A673 (cell line): ENCODE results near the gene BCR. TPM values are rescaled to one million over a fixed set of nuclear protein-coding genes. Genes with fewer than 3 reads are reported as not detected.

Experiments used
- BruUV-seq: library from RNA; stranded (reverse); fragments of 400-500 nt; replicated peaks from 2 replicates; lab custom pipeline; 2021; lab: Mats Ljungman, UMichigan
- CTCF ChIA-PET: fragments of 300-600 bp; sonication (Branson Sonifier 250); formaldehyde crosslinking; loops from one replicate; lab custom pipeline; 2022; ENCODE audit warnings: antibody characterized with exemption; lab: Charles Lee
- POLR2A ChIA-PET: fragments of 300-600 bp; sonication (Branson Sonifier 250); formaldehyde crosslinking; loops from one replicate; lab custom pipeline; 2022; ENCODE audit warnings: antibody characterized with exemption; ENCODE audit not compliant: low non-redundant PET; lab: Charles Lee
- DNase-seq: peaks from one replicate; pipeline ENCODE4 v3.0.0-alpha.2; 2015; ENCODE audit warnings: low spot score
- H3K27ac ChIP-seq: fragments of 200-600 bp; sonication (generic); 2 replicates; pipeline ENCODE4 v1.5.1; 2016; ENCODE audit warnings: mixed run types, low read depth, mild to moderate bottlenecking, mixed read lengths, antibody characterized with exemption, low read length; ENCODE audit not compliant: poor library complexity, severe bottlenecking
- H3K27me3 ChIP-seq: fragments of 200-600 bp; sonication (generic); replicated peaks from 2 replicates; pipeline ENCODE4 v1.6.1; 2017; ENCODE audit warnings: mixed run types, low read depth, mild to moderate bottlenecking, mixed read lengths, antibody characterized with exemption, low read length; ENCODE audit not compliant: insufficient read depth, poor library complexity
- H3K36me3 ChIP-seq: fragments of 200-600 bp; sonication (generic); 2 replicates; pipeline ENCODE4 v1.6.1; 2016; ENCODE audit warnings: mixed run types, mild to moderate bottlenecking, mixed read lengths, antibody characterized with exemption, low read length; ENCODE audit not compliant: insufficient read depth, poor library complexity, severe bottlenecking
- H3K4me1 ChIP-seq: fragments of 200-600 bp; sonication (generic); 2 replicates; pipeline ENCODE4 v1.6.1; 2017; ENCODE audit warnings: mixed run types, mild to moderate bottlenecking, mixed read lengths, antibody characterized with exemption, low read length; ENCODE audit not compliant: insufficient read depth, poor library complexity, severe bottlenecking
- H3K4me3 ChIP-seq: fragments of 200-600 bp; sonication (generic); 2 replicates; pipeline ENCODE4 v1.5.1; 2016; ENCODE audit warnings: low read depth, mixed run types, mild to moderate bottlenecking, mixed read lengths, low read length; ENCODE audit not compliant: poor library complexity, severe bottlenecking
- H3K9me3 ChIP-seq: fragments of 200-600 bp; sonication (generic); 2 replicates; pipeline ENCODE4 v1.6.1; 2016; ENCODE audit warnings: mixed run types, low read depth, mild to moderate bottlenecking, mixed read lengths, antibody characterized with exemption, low read length; ENCODE audit not compliant: poor library complexity, severe bottlenecking
- EZH2 ChIP-seq: fragments of 200-600 bp; sonication (generic); IDR thresholded peaks from 2 replicates; pipeline ENCODE4 v1.6.1; 2017; ENCODE audit warnings: borderline replicate concordance, low read depth, mild to moderate bottlenecking, mixed read lengths, antibody characterized with exemption, low read length; ENCODE audit not compliant: poor library complexity, severe bottlenecking
- intact Hi-C: fragments of 100-400 bp; cut with micrococcal nuclease; formaldehyde crosslinking; loops from one replicate; pipeline ENCODE4 v1.10.0; 2022; ENCODE audit not compliant: unreplicated experiment
- total RNA-seq: library from RNA; stranded (reverse); gene quantifications from 2 replicates; pipeline ENCODE4 v1.2.3, GENCODE V29; 2021
- TF ChIP-seq, protein P1 (sequence below): fragments of 300-800, 200-600 bp; sonication (generic); conservative IDR thresholded peaks from 2 replicates; pipeline ENCODE4 v1.5.1; 2017; ENCODE audit warnings: low read depth, mild to moderate bottlenecking, antibody characterized with exemption, low read length, moderate library complexity, mixed read lengths

The BCR gene
- total RNA-seq, 1 experiment from 2014 or later = 63.1 TPM

GRCh38 chr22:23255506-23256170 is 75.3 kb downstream of the BCR start:
- POLR2A ChIA-PET = no interaction called here
- CTCF ChIA-PET = no interaction called here
- H3K4me1 ChIP-seq = no peaks in the 10 kb centered on the region
- no peaks in the 10 kb centered on the region for H3K27me3 ChIP-seq
- DNase-seq = no peak
- H3K9me3 ChIP-seq = no peaks in the 10 kb centered on the region
- BruUV-seq = no TSS peak
- intact Hi-C loops = no loop called here
- H3K36me3 ChIP-seq = no peaks in the 10 kb centered on the region
- H3K4me3 ChIP-seq = no peak overlapping the region
- TF ChIP-seq EZH2 = no peak
- TF ChIP-seq, protein P1, sequence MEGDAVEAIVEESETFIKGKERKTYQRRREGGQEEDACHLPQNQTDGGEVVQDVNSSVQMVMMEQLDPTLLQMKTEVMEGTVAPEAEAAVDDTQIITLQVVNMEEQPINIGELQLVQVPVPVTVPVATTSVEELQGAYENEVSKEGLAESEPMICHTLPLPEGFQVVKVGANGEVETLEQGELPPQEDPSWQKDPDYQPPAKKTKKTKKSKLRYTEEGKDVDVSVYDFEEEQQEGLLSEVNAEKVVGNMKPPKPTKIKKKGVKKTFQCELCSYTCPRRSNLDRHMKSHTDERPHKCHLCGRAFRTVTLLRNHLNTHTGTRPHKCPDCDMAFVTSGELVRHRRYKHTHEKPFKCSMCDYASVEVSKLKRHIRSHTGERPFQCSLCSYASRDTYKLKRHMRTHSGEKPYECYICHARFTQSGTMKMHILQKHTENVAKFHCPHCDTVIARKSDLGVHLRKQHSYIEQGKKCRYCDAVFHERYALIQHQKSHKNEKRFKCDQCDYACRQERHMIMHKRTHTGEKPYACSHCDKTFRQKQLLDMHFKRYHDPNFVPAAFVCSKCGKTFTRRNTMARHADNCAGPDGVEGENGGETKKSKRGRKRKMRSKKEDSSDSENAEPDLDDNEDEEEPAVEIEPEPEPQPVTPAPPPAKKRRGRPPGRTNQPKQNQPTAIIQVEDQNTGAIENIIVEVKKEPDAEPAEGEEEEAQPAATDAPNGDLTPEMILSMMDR = no peak
- no peak overlapping the region for H3K27ac ChIP-seq

- Histone ChIP-seq H3K27ac (no peak overlapping the region), H3K36me3 (no peaks in the 10 kb centered on the region), H3K4me1 (no peaks in the 10 kb centered on the region), H3K9me3 (no peaks in the 10 kb centered on the region), H3K27me3 (no peaks in the 10 kb centered on the region), H3K4me3 (no peak overlapping the region)
- no peak for TF ChIP-seq EZH2
- TF ChIP-seq, protein P1 = no peak
- no peak for DNase-seq
- BruUV-seq = no TSS peak
- intact Hi-C loops = no loop called here
- ChIA-PET POLR2A (no interaction called here), CTCF (no interaction called here)
Observed at GRCh38 chr22:23256171-23256932, 76.0 kb downstream of the BCR start.

GRCh38 chr22:23256986-23257888 is 76.9 kb downstream of the BCR start:
- ChIA-PET POLR2A (no interaction called here), CTCF (no interaction called here)
- Histone ChIP-seq H3K27ac (no peak overlapping the region), H3K9me3 (no peaks in the 10 kb centered on the region), H3K4me3 (no peak overlapping the region), H3K4me1 (no peaks in the 10 kb centered on the region), H3K27me3 (no peaks in the 10 kb centered on the region), H3K36me3 (no peaks in the 10 kb centered on the region)
- TF ChIP-seq, protein P1 = no peak
- TF ChIP-seq EZH2 = no peak
- BruUV-seq = no TSS peak
- DNase-seq = no peak
- intact Hi-C loops = no loop called here
